Measurements from ENCODE around the gene NAGS. TPM values are rescaled to one million over a fixed set of nuclear protein-coding genes. Genes with fewer than 3 reads are reported as not detected.

NAGS gene
- total RNA-seq, 4 donors from 2014 or later, result 0.84 to 7.2 (median 1.8) TPM

GRCh38 chr17:44008205-44008909, 3.9 kb downstream of the NAGS start:
- Histone ChIP-seq H3K27me3 (peaks cover 3 to 43% of the 10 kb centered on the region in 2 donors), H3K36me3 (peaks cover 0 to 36% (median 0%) of the 10 kb centered on the region in 3 donors), H3K4me3 (peak overlapping the region in 1 of 4 donors; percentile 57), H3K4me1 (peaks cover 0 to 48% (median 31%) of the 10 kb centered on the region in 4 donors), H3K27ac (no peak overlapping the region), H3K9me3 (no peaks in the 10 kb centered on the region)
- WGBS, 2 donors, result 64 to 69% methylated on average over 6 of the region's 6 CpGs
- TF ChIP-seq EP300 (IDR thresholded peaks at IDR 0.05) (no peak), POLR2A (IDR thresholded peaks at IDR 0.05) (no peak), CTCF (IDR thresholded peaks at IDR 0.05) (no peak)
- DNase-seq (ENCODE audit: low spot score in 2 of 2), result no peak

GRCh38 chr17:44010966-44011647, 6.7 kb downstream of the NAGS start:
- H3K4me3 ChIP-seq, result no peak overlapping the region
- 55 to 59% methylated on average over 4 of the region's 4 CpGs for WGBS, 2 donors
- H3K4me1 ChIP-seq, result peaks cover 0 to 45% (median 28%) of the 10 kb centered on the region in 4 donors
- H3K27me3 ChIP-seq, result peaks cover 0 to 15% of the 10 kb centered on the region in 2 donors
- H3K36me3 ChIP-seq, result peaks cover 0 to 36% (median 0%) of the 10 kb centered on the region in 3 donors
- no peaks in the 10 kb centered on the region for H3K9me3 ChIP-seq
- no peak overlapping the region for H3K27ac ChIP-seq
- TF ChIP-seq POLR2A (IDR thresholded peaks at IDR 0.05) (no peak), CTCF (IDR thresholded peaks at IDR 0.05) (no peak), EP300 (IDR thresholded peaks at IDR 0.05) (no peak)
- DNase-seq (ENCODE audit: low spot score in 2 of 2), result no peak

- TF ChIP-seq EP300 (IDR thresholded peaks at IDR 0.05) (no peak), CTCF (IDR thresholded peaks at IDR 0.05) (no peak), POLR2A (IDR thresholded peaks at IDR 0.05) (no peak)
- Histone ChIP-seq H3K4me1 (peaks cover 0 to 37% (median 23%) of the 10 kb centered on the region in 4 donors), H3K9me3 (no peaks in the 10 kb centered on the region), H3K27ac (no peak overlapping the region), H3K4me3 (no peak overlapping the region), H3K36me3 (peaks cover 0 to 36% (median 0%) of the 10 kb centered on the region in 3 donors), H3K27me3 (peaks cover 0 to 9% of the 10 kb centered on the region in 2 donors)
- WGBS, 2 donors, result 88 to 90% methylated on average over 6 to 9 of the region's 9 CpGs
- no peak for DNase-seq (ENCODE audit: low spot score in 2 of 2)
Measured at GRCh38 chr17:44011876-44012275, 7.5 kb downstream of the NAGS start.

GRCh38 chr17:44012391-44012790, 8.0 kb downstream of the NAGS start:
- peaks cover 0 to 32% (median 19%) of the 10 kb centered on the region in 4 donors for H3K4me1 ChIP-seq
- no peak for DNase-seq (ENCODE audit: low spot score in 2 of 2)
- no peak overlapping the region for H3K4me3 ChIP-seq
- peaks cover 0 to 6% of the 10 kb centered on the region in 2 donors for H3K27me3 ChIP-seq
- no peaks in the 10 kb centered on the region for H3K9me3 ChIP-seq
- H3K36me3 ChIP-seq, result peaks cover 0 to 36% (median 0%) of the 10 kb centered on the region in 3 donors
- no peak overlapping the region for H3K27ac ChIP-seq
- TF ChIP-seq CTCF (IDR thresholded peaks at IDR 0.05), result no peak
- TF ChIP-seq EP300 (IDR thresholded peaks at IDR 0.05), result no peak
- TF ChIP-seq POLR2A (IDR thresholded peaks at IDR 0.05), result no peak
- 76 to 92% methylated on average over 2 to 3 of the region's 3 CpGs for WGBS, 2 donors

- 89 to 95% methylated on average over 7 to 14 of the region's 14 CpGs for WGBS, 2 donors
- Histone ChIP-seq H3K27me3 (peaks cover 0 to under 1% of the 10 kb centered on the region in 2 donors), H3K4me3 (no peak overlapping the region), H3K27ac (no peak overlapping the region), H3K36me3 (peaks cover 0 to 36% (median 0%) of the 10 kb centered on the region in 3 donors), H3K9me3 (no peaks in the 10 kb centered on the region), H3K4me1 (peaks cover 0 to 27% (median 14%) of the 10 kb centered on the region in 4 donors)
- TF ChIP-seq EP300 (IDR thresholded peaks at IDR 0.05) (no peak), POLR2A (IDR thresholded peaks at IDR 0.05) (no peak), CTCF (IDR thresholded peaks at IDR 0.05) (no peak)
- DNase-seq (ENCODE audit: low spot score in 2 of 2), result no peak
Measured at GRCh38 chr17:44012874-44013273, 8.5 kb downstream of the NAGS start.
